Common myeloid progenitor, CD34-positive (primary cell): ENCODE results near the gene GALNT9.

Source experiments
- CTCF ChIA-PET: fragments of 350-600 bp; sonication (Branson Sonifier 250); formaldehyde crosslinking; loops from one replicate; lab custom pipeline; 2021; ENCODE audit warnings: antibody characterized with exemption; lab: Charles Lee
- POLR2A ChIA-PET: fragments of 350-600 bp; sonication (Branson Sonifier 250); formaldehyde crosslinking; loops from one replicate; lab custom pipeline; 2021; ENCODE audit warnings: antibody characterized with exemption; lab: Charles Lee
- DNase-seq, 3 donors: peaks; one replicate each; pipeline versions ENCODE4 v3.0.0 to v3.0.0-alpha.2; 2013
- H3K27ac ChIP-seq, 2 experiments: 1 replicate in 1 of 2; 2 replicates in 1 of 2; pipeline ENCODE4 v1.7.0; 2013; ENCODE audit warnings: inconsistent platforms in 2 of 2, low read length in 2 of 2, mild to moderate bottlenecking in 2 of 2, low read depth in 1 of 2, moderate library complexity in 1 of 2; ENCODE audit not compliant: severe bottlenecking in 2 of 2, insufficient read depth in 1 of 2, poor library complexity in 1 of 2
- H3K27me3 ChIP-seq, 5 experiments: replicated peaks in 2 of 5; 1 replicate in 3 of 5; 2 replicates in 2 of 5; pipeline versions ENCODE4 v1.6.1 to v1.7.0; 2013; ENCODE audit warnings: low read length in 4 of 5, mild to moderate bottlenecking in 2 of 5, moderate library complexity in 2 of 5, inconsistent platforms in 1 of 5; ENCODE audit not compliant: insufficient read depth in 5 of 5, control insufficient read depth in 4 of 5
- H3K36me3 ChIP-seq, 4 experiments: 1 replicate in 2 of 4; 2 replicates in 2 of 4; pipeline versions ENCODE4 v1.6.1 to v1.7.0; 2013; ENCODE audit warnings: low read length in 3 of 4, control low read depth in 1 of 4, mild to moderate bottlenecking in 1 of 4; ENCODE audit not compliant: control insufficient read depth in 4 of 4, insufficient read depth in 4 of 4
- H3K4me1 ChIP-seq, 4 experiments: 1 replicate in 3 of 4; 2 replicates in 1 of 4; pipeline versions ENCODE4 v1.6.1 to v1.7.1; 2013; ENCODE audit warnings: low read length in 3 of 4, mild to moderate bottlenecking in 3 of 4, control low read depth in 1 of 4, inconsistent platforms in 1 of 4, moderate library complexity in 1 of 4; ENCODE audit not compliant: control insufficient read depth in 4 of 4, insufficient read depth in 4 of 4; ENCODE audit errors: control extremely low read depth in 1 of 4
- H3K4me3 ChIP-seq, 7 experiments: 1 replicate in 4 of 7; 2 replicates in 3 of 7; pipeline versions ENCODE4 v1.5.1 to v1.7.0; 2013; ENCODE audit warnings: mild to moderate bottlenecking in 7 of 7, low read length in 6 of 7, moderate library complexity in 6 of 7, inconsistent platforms in 2 of 7, low read depth in 2 of 7, control low read depth in 1 of 7; ENCODE audit not compliant: insufficient read depth in 4 of 7, control insufficient read depth in 1 of 7; ENCODE audit errors: extremely low read depth in 1 of 7
- H3K9me3 ChIP-seq, 5 experiments: 1 replicate in 4 of 5; 2 replicates in 1 of 5; pipeline versions ENCODE4 v1.6.1 to v1.7.1; 2013; ENCODE audit warnings: low read length in 4 of 5, mild to moderate bottlenecking in 2 of 5, inconsistent platforms in 1 of 5, low read depth in 1 of 5, moderate library complexity in 1 of 5; ENCODE audit not compliant: control insufficient read depth in 4 of 5, insufficient read depth in 2 of 5; ENCODE audit errors: control extremely low read depth in 1 of 5
- WGBS: methylation state at CpG from one replicate; pipeline ENCODE4 v1.1.5; 2013; ENCODE audit not compliant: insufficient coverage; 5-methylcytosine and 5-hydroxymethylcytosine counted together

GALNT9 gene

GRCh38 chr12:132324841-132325732, 4.3 kb downstream of the GALNT9 start:
- CTCF ChIA-PET = no interaction called here
- WGBS = 96% methylated on average over 26 of the region's 28 CpGs
- H3K27me3 ChIP-seq = peaks cover 0 to 78% (median 19%) of the 10 kb centered on the region in 5 experiments

DNA sequence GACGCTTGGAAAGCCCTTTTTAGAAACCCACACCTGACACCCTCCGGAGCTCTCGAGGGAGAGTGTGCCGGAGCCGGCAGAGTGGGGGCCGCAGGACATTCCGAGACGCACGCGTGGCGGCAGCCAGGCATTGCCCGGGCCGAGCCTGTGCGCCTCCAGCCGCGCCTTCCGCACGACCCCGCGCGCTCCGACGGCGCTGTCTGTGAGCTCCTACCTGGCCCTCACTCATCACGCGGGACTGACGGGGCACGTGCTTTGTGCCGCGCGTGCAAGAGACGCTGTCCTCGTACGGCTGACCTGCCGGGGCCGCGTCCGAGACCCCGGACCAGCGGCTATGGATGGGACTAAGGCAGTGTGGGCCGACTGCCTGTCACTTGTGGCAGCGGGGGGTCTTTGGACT, 5.2 kb downstream of the GALNT9 start:
- ChIA-PET POLR2A (no interaction called here), CTCF (interaction anchor here (0.7 to 1.1 kb wide), 2 partner anchors 11 to 13 kb away, joined by 3 read pairs; no protein-coding TSS in a partner anchor)
- Histone ChIP-seq H3K4me3 (no peak overlapping the region), H3K9me3 (no peaks in the 10 kb centered on the region), H3K4me1 (peaks cover 0 to 29% (median 21%) of the 10 kb centered on the region in 4 experiments), H3K36me3 (no peaks in the 10 kb centered on the region), H3K27ac (no peak overlapping the region), H3K27me3 (peaks cover 0 to 73% (median 19%) of the 10 kb centered on the region in 5 experiments)
- DNase-seq = no peak
- WGBS = 93% methylated on average over 42 of the region's 42 CpGs

More at GRCh38 chr12:132324841-132325732, 4.3 kb downstream of the GALNT9 start:
- no peaks in the 10 kb centered on the region for H3K36me3 ChIP-seq
- H3K27ac ChIP-seq = no peak overlapping the region
- DNase-seq = no peak
- POLR2A ChIA-PET = no interaction called here
- peaks cover 0 to 32% (median 22%) of the 10 kb centered on the region in 4 experiments for H3K4me1 ChIP-seq
- no peak overlapping the region for H3K4me3 ChIP-seq
- no peaks in the 10 kb centered on the region for H3K9me3 ChIP-seq

DNA sequence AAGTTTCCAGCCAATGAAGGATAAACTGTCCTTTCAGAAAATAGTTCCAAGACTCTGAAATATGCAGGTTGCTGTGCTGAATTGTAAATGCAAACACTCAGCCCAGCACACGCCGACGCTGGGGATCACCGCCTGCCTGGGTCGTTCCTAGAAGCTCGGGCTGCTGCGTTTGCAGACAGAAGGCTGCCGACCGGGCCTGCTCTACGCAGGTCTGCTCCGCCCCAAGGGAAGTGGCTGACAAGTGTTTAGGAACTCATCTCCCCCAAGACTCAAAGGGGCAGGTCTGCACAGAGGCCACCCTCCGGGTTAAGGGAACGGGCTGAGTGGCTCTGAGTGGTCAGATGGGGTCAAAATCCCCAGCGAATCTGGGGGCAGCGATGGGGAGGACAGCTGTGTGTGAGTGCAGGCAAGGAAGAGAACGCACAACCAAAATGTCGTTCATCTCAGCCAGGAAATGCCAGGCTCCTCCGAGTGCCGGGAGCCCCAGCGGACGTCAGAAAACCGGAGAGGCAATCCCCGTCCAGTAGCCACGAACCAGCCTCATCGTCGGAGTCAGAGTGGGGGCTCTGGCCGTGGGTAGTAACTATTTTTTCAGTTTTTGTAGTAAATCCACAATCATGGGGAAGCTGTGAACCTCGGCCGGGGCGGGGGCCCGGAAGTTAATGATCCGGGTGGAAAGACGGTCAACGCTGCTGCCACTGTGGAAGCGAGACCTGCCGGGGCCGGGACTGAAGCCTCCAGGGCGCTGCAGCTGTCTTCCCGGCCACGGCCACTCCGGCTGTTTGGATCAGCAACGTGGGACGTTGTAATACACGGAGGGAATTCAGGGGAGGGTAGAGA, 6.0 kb downstream of the GALNT9 start:
- no peak overlapping the region for H3K27ac ChIP-seq
- WGBS = 34% methylated on average over 44 of the region's 44 CpGs
- H3K4me3 ChIP-seq = peak overlapping the region in 4 of 7 experiments; percentile 6 to 23 (median 21)
- H3K4me1 ChIP-seq = peaks cover 0 to 23% (median 16%) of the 10 kb centered on the region in 4 experiments
- H3K36me3 ChIP-seq = no peaks in the 10 kb centered on the region
- ChIA-PET POLR2A (no interaction called here), CTCF (interaction anchor here (0.7 to 1.1 kb wide), 2 partner anchors 12 to 14 kb away, joined by 3 read pairs; no protein-coding TSS in a partner anchor)
- H3K27me3 ChIP-seq = peaks cover 0 to 69% (median 18%) of the 10 kb centered on the region in 5 experiments
- no peaks in the 10 kb centered on the region for H3K9me3 ChIP-seq
- DNase-seq = peak in 2 of 3 donors; percentile 51 to 66

GRCh38 chr12:132322206-132323132, 6.9 kb downstream of the GALNT9 start:
- H3K36me3 ChIP-seq = no peaks in the 10 kb centered on the region
- POLR2A ChIA-PET = no interaction called here
- WGBS = 65% methylated on average over 28 of the region's 43 CpGs
- H3K4me1 ChIP-seq = peaks cover 0 to 14% (median 7%) of the 10 kb centered on the region in 4 experiments
- peaks cover 0 to 60% (median 14%) of the 10 kb centered on the region in 5 experiments for H3K27me3 ChIP-seq
- H3K9me3 ChIP-seq = no peaks in the 10 kb centered on the region
- peak overlapping the region in 2 of 7 experiments; percentile 19 to 23 for H3K4me3 ChIP-seq
- no peak for DNase-seq
- CTCF ChIA-PET = no interaction called here
- H3K27ac ChIP-seq = no peak overlapping the region

- Histone ChIP-seq H3K27ac (no peak overlapping the region), H3K9me3 (no peaks in the 10 kb centered on the region), H3K27me3 (peaks cover 0 to 58% (median 10%) of the 10 kb centered on the region in 5 experiments), H3K36me3 (no peaks in the 10 kb centered on the region), H3K4me3 (no peak overlapping the region), H3K4me1 (peaks cover 0 to 11% (median 5%) of the 10 kb centered on the region in 4 experiments)
- CTCF ChIA-PET = no interaction called here
- DNase-seq = no peak
- POLR2A ChIA-PET = interaction anchor here (0.7 kb wide), 1 partner anchor 8 kb away, joined by 4 read pairs; the partner anchor contains the start of gene GALNT9
- WGBS = 91% methylated on average over 12 of the region's 20 CpGs
Measured at GRCh38 chr12:132321321-132322118, 7.9 kb downstream of the GALNT9 start.
